ENCODE data around the gene LSM14A. TPM values are rescaled to one million over a fixed set of nuclear protein-coding genes. Genes with fewer than 3 reads are reported as not detected.
A peak's percentile ranks its signal among the peaks of the same experiment; 100 is the strongest.

Gene LSM14A
- total and polyA plus RNA-seq, 9 of the 15 experiments (the other 6 are each of a cell fraction or from before 2014, with no cell fraction given), result 19.5 to 150 (median 95.1) TPM

DNA sequence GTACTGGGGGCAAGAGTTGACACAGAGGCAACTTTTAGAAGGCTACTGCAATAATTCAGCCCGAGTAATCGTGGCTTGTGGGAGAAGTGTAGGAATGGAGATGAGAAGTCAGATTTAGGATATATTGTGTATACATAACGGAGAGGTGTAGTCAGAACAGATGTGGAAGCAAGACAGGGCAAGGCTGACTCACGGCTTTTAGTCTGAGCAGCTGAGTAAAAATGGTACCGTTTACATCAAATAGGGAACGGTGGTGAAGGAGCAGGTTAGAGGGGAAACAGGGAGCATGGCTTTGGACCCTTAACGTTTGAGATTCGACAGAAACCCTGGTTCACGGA lies 796 bp upstream of the LSM14A start (continued):
- TF ChIP-seq ZMIZ1 (IDR thresholded peaks at IDR 0.05; ENCODE audit: low read depth in 2 of 2, low read length in 2 of 2) (no peak), ASH1L (IDR thresholded peaks at IDR 0.05; ENCODE audit: borderline replicate concordance, low read depth, partially characterized antibody) (no peak), GATAD2B (IDR thresholded peaks at IDR 0.05; ENCODE audit: borderline replicate concordance) (no peak), GATA2 (CRISPR knock-in tag; IDR thresholded peaks at IDR 0.05) (peak; percentile 63), MCM2 (IDR thresholded peaks at IDR 0.05; ENCODE audit: low read depth) (no peak)

DNA sequence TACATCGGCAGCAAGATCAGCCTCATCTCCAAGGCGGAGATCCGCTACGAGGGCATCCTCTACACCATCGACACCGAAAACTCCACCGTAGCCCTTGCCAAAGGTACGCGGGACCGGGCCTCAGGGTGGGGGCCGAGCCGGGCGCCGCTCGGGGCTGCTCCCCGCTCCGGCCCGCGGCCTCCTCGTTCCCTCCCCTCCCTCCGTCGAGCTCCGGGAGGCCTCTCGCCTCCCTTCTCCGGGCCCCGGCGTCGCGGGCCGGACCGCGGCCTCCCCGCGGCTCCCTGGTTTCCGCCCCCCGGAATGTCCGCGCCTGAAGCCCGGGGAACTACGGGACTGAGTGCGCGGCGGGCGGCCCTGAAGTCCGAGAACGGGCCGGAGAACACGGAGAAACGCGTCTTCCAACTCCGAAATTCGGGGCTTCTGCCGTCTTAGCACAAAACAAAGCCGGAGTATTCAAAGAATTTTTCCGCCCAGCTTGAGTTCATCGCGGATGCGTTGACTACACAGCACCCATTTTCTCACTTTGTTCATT lies 423 bp downstream of the LSM14A start:
- Histone ChIP-seq H3K4me3 (peak overlapping the region; percentile 96), H3K27me3 (ENCODE audit: control insufficient read depth in 2 of 2, insufficient read depth in 2 of 2, low read length in 2 of 2) (no peaks in the 10 kb centered on the region), H4K20me1 (replicated peaks; ENCODE audit: control insufficient read depth, insufficient read depth, low read length) (peaks cover 16% of the 10 kb centered on the region), H2AFZ (ENCODE audit: low read depth, low read length) (peak overlapping the region; percentile 84), H3K9ac (ENCODE audit: insufficient read depth in 1 of 2, low read depth in 2 of 2, low read length in 2 of 2) (peak overlapping the region; percentile 99 to 100), H3K27ac (ENCODE audit: extremely low read depth, low read depth, low read length) (peak overlapping the region; percentile 91), H3K36me3 (ENCODE audit: control insufficient read depth, insufficient read depth, low read length) (peaks cover 13% of the 10 kb centered on the region; the same call in 2 of the 3 replicates), H3K4me2 (ENCODE audit: insufficient read depth, low read length) (peak overlapping the region; percentile 86), H3K9me1 (ENCODE audit: control insufficient read depth, insufficient read depth, low read length) (no peaks in the 10 kb centered on the region), H3K9me3 (replicated peaks; ENCODE audit: control insufficient read depth, insufficient read depth, low read depth, low read length) (no peaks in the 10 kb centered on the region), H3K4me1 (replicated peaks in 1 of 2; ENCODE audit: control insufficient read depth in 2 of 2, insufficient read depth in 2 of 2, low read length in 2 of 2) (peaks cover 25 to 26% of the 10 kb centered on the region in 2 experiments), H3K79me2 (ENCODE audit: control insufficient read depth, insufficient read depth, low read length) (peaks cover 63% of the 10 kb centered on the region)
- DNase-seq (ENCODE audit: extremely low read depth in 1 of 4, low spot score in 3 of 4) (peak in 3 of 4 experiments; percentile 41 to 73 (median 70)), FAIRE-seq (no peak), ATAC-seq (peak; percentile 41)
- ChIA-PET CTCF (ENCODE audit: low intra/inter-chr PET ratio) (no interaction called here), POLR2A (interaction anchor here (0.9 to 1.7 kb wide), 8 partner anchors 9 to 784 kb away, joined by 3 to 8 read pairs (median 4); no protein-coding TSS in a partner anchor)
- BruUV-seq (replicated peaks), result no TSS peak
- WGBS (ENCODE audit: insufficient coverage, low coverage, missing lambda C conversion rate), result 1% methylated on average over 28 of the region's 58 CpGs
- in situ Hi-C loops (cut with MboI) (no loop called here), intact Hi-C loops (cut with micrococcal nuclease) (loop anchor here (5.0 kb wide), 1 partner anchor 45 kb away; no protein-coding TSS in a partner anchor)
- TF ChIP-seq ZFX (CRISPR knock-in tag; IDR thresholded peaks at IDR 0.05), result peak; percentile 76; the same call in 1 of the 2 replicates
- TF ChIP-seq ELF2 (CRISPR knock-in tag; IDR thresholded peaks at IDR 0.05), result 0 out of 2 replicates have a peak, but pooled peaks have one; percentile 19
- TF ChIP-seq E2F6 (IDR thresholded peaks at IDR 0.05; ENCODE audit: borderline replicate concordance in 1 of 2, extremely low read depth in 1 of 2, insufficient read depth in 1 of 2, insufficient read length in 1 of 2, low read depth in 1 of 2, low read length in 1 of 2, poor library complexity in 1 of 2, severe bottlenecking in 1 of 2), result peak in 1 of 2 experiments; percentile 5
- no peak for TF ChIP-seq FOXP1 (CRISPR knock-in tag; IDR thresholded peaks at IDR 0.05)
- no peak for TF ChIP-seq ZBTB5 (IDR thresholded peaks at IDR 0.05)
- no peak; the same call in 1 of the 2 replicates for TF ChIP-seq SMARCC2 (IDR thresholded peaks at IDR 0.05; ENCODE audit: low read depth)
- no peak for TF ChIP-seq POLR3G (IDR thresholded peaks at IDR 0.05; ENCODE audit: extremely low read depth, insufficient read length, insufficient replicate concordance)
- TF ChIP-seq PRPF4 (IDR thresholded peaks at IDR 0.05; ENCODE audit: insufficient read depth, low read depth, low read length, poor library complexity, severe bottlenecking), result no peak
- TF ChIP-seq MTA1 (IDR thresholded peaks at IDR 0.05; ENCODE audit: borderline replicate concordance), result no peak

All from K562 (cell line).